Stimulated activated CD4-positive, alpha-beta T cell treated with anti-CD3 and anti-CD28 coated beads, Interleukin-1b, Interleukin-23, amount 100 ng/mL, for 4 hours (primary cell): ENCODE results near the gene LRP1-AS.
"Not testable (repeated sequence)": the region's sequence is repeated elsewhere in the genome, so short reads cannot be mapped to it uniquely, and the experiment has no call there.

ENCODE experiments used
- DNase-seq, 2 donors: peaks; one replicate each; pipeline ENCODE4 v3.0.0-alpha.2; 2020; ENCODE audit warnings: low read depth in 2 of 2

Gene LRP1-AS

GRCh38 chr12:57120718-57121117 lies 26.7 kb downstream of the LRP1-AS start:
- DNase-seq = not testable (repeated sequence)

GRCh38 chr12:57119294-57120085 lies 27.9 kb downstream of the LRP1-AS start:
- DNase-seq = no peak

- no peak for DNase-seq
These were observed 28.6 kb downstream of the LRP1-AS start for GRCh38 chr12:57118711-57119271.

- DNase-seq = no peak
These were observed 30.7 kb downstream of the LRP1-AS start for GRCh38 chr12:57116580-57117281.

GRCh38 chr12:57112492-57113294 lies 34.7 kb downstream of the LRP1-AS start:
- DNase-seq = peak in 1 of 2 donors; percentile 74

- DNase-seq = peak; percentile 62 to 74
These were observed 36.2 kb downstream of the LRP1-AS start, which contains the start of gene STAT6 for GRCh38 chr12:57111031-57111734. STAT6 (minus strand) TSS chr12:57111362; CDS start chr12:57108278, 3,084 bp downstream.

- DNase-seq = peak; percentile 66 to 70
These were observed 37.1 kb downstream of the LRP1-AS start for GRCh38 chr12:57110104-57111030.

- DNase-seq = no peak
These were observed 38.0 kb downstream of the LRP1-AS start for GRCh38 chr12:57109207-57110103.

- DNase-seq = no peak
These were observed 39.8 kb downstream of the LRP1-AS start for GRCh38 chr12:57107456-57108155.

GRCh38 chr12:57106021-57106708 lies 41.3 kb downstream of the LRP1-AS start:
- no peak for DNase-seq

GRCh38 chr12:57105011-57105753 lies 42.2 kb downstream of the LRP1-AS start:
- no peak for DNase-seq

- no peak for DNase-seq
These were observed 43.0 kb downstream of the LRP1-AS start for GRCh38 chr12:57104292-57104910.

GRCh38 chr12:57103856-57104255 lies 43.6 kb downstream of the LRP1-AS start:
- DNase-seq = no peak

GRCh38 chr12:57101892-57102695 lies 45.3 kb downstream of the LRP1-AS start:
- no peak for DNase-seq

- no peak for DNase-seq
These were observed 47.7 kb downstream of the LRP1-AS start for GRCh38 chr12:57099766-57100165.
